GM12878 (cell line): ENCODE measurements around the gene THAP5. TPM values are rescaled to one million over a fixed set of nuclear protein-coding genes. Genes with fewer than 3 reads are reported as not detected.

Experiments used
- ATAC-seq: fragments of 200-7000 bp; cut with Tn5 transposase; 3 replicates; pipeline ENCODE4 v1.9.1; 2020; ENCODE audit warnings: mild to moderate bottlenecking, moderate library complexity
- BruUV-seq: library from RNA; stranded (reverse); fragments of 400-500 nt; replicated peaks from 2 replicates; lab custom pipeline; 2021; lab: Mats Ljungman, UMichigan
- CTCF ChIA-PET: fragments of 300-600 bp; sonication (Branson Sonifier 250); formaldehyde crosslinking; extraction: SDS; loops from one replicate; lab custom pipeline; 2021; ENCODE audit warnings: inconsistent platforms; lab: Yijun Ruan, JAX
- POLR2A ChIA-PET: fragments of 350-600 bp; formaldehyde crosslinking; extraction: SDS; loops from one replicate; lab custom pipeline; 2021; ENCODE audit warnings: inconsistent platforms; lab: Charles Lee
- RAD21 ChIA-PET: fragments of 300-600 bp; sonication (Branson Sonifier 250); formaldehyde crosslinking; loops from one replicate; lab custom pipeline; 2023; ENCODE audit warnings: antibody characterized with exemption; ENCODE audit not compliant: unreplicated experiment; lab: Charles Lee
- SMC1A ChIA-PET: fragments of 300-600 bp; sonication (Branson Sonifier 250); formaldehyde crosslinking; loops from one replicate; lab custom pipeline; 2023; ENCODE audit not compliant: unreplicated experiment, uncharacterized antibody; lab: Charles Lee
- DNase-seq: peaks from one replicate; pipeline ENCODE4 v3.0.0-alpha.2; 2011; ENCODE audit warnings: low read depth, low spot score
- FAIRE-seq: peaks from 3 replicates; lab custom pipeline; 2011; peaks lifted over from hg19 to GRCh38; lab: Jason Lieb, UNC
- H2AFZ ChIP-seq: 2 replicates; pipeline ENCODE4 v1.6.0; 2011; ENCODE audit warnings: low read depth, low read length, control low read depth; ENCODE audit not compliant: control insufficient read depth
- H3K27ac ChIP-seq: 2 replicates; pipeline ENCODE4 v1.5.1; 2011; ENCODE audit warnings: control low read depth; ENCODE audit not compliant: control insufficient read depth, insufficient read depth
- H3K27me3 ChIP-seq, 2 experiments: replicated peaks in 1 of 2; 2 replicates each; pipeline versions ENCODE4 v1.6.0 to v1.6.1; 2011; ENCODE audit warnings: low read length in 1 of 2; ENCODE audit not compliant: control insufficient read depth in 2 of 2, insufficient read depth in 2 of 2
- H3K36me3 ChIP-seq, 2 experiments: 2 replicates each; pipeline ENCODE4 v1.5.1; 2011; ENCODE audit warnings: low read length in 1 of 2; ENCODE audit not compliant: control insufficient read depth in 2 of 2, insufficient read depth in 2 of 2
- H3K4me1 ChIP-seq: 2 replicates; pipeline ENCODE4 v1.6.1; 2011; ENCODE audit warnings: mild to moderate bottlenecking, low read length, moderate library complexity, mixed read lengths; ENCODE audit not compliant: control insufficient read depth, insufficient read depth
- H3K4me2 ChIP-seq: 2 replicates; pipeline ENCODE4 v1.6.0; 2011; ENCODE audit warnings: control low read depth; ENCODE audit not compliant: control insufficient read depth, insufficient read depth
- H3K4me3 ChIP-seq: fragments of 200-600 bp; sonication (generic); 2 replicates; pipeline ENCODE4 v1.5.1; 2016
- H3K79me2 ChIP-seq: 2 replicates; pipeline ENCODE4 v1.6.0; 2011; ENCODE audit warnings: low read length; ENCODE audit not compliant: control insufficient read depth, insufficient read depth
- H3K9ac ChIP-seq: 2 replicates; pipeline ENCODE4 v1.8.0; 2011; ENCODE audit warnings: low read length, control low read depth, mixed read lengths; ENCODE audit not compliant: control insufficient read depth, insufficient read depth
- H3K9me3 ChIP-seq: replicated peaks from 3 replicates; pipeline ENCODE4 v1.5.1; 2011; ENCODE audit warnings: mild to moderate bottlenecking, low read length; ENCODE audit not compliant: control insufficient read depth, insufficient read depth
- H4K20me1 ChIP-seq: 2 replicates; pipeline ENCODE4 v1.6.0; 2011; ENCODE audit not compliant: control insufficient read depth, insufficient read depth
- ATF7 ChIP-seq: fragments of 450-650 bp; IDR thresholded peaks from 2 replicates; pipeline ENCODE4 v1.6.1; 2016; ENCODE audit warnings: low read depth, mild to moderate bottlenecking
- BRCA1 ChIP-seq: IDR thresholded peaks from 2 replicates; pipeline ENCODE4 v1.6.1; 2011; ENCODE audit warnings: low read depth, low read length, improper control_type of control experiment
- CREM ChIP-seq: IDR thresholded peaks from 2 replicates; pipeline ENCODE4 v1.6.1; 2014; ENCODE audit warnings: antibody characterized with exemption, low read depth
- HCFC1 ChIP-seq: fragments of 150-350 bp; IDR thresholded peaks from 2 replicates; pipeline ENCODE4 v1.6.1; 2014; ENCODE audit warnings: low read length
- HDAC2 ChIP-seq: fragments of 200-600 bp; sonication (generic); IDR thresholded peaks from 2 replicates; pipeline ENCODE4 v1.6.1; 2017
- IRF4 ChIP-seq: IDR thresholded peaks from 2 replicates; pipeline ENCODE4 v1.6.1; 2011; ENCODE audit warnings: low read depth, low read length
- RFX5 ChIP-seq: IDR thresholded peaks from 2 replicates; pipeline ENCODE4 v1.6.1; 2011; ENCODE audit warnings: low read depth, low read length, improper control_type of control experiment
- SIX5 ChIP-seq: IDR thresholded peaks from 2 replicates; pipeline ENCODE4 v1.6.1; 2011; ENCODE audit warnings: mild to moderate bottlenecking, low read depth, low read length, moderate library complexity; ENCODE audit not compliant: severe bottlenecking
- SP1 ChIP-seq: IDR thresholded peaks from one replicate; pipeline ENCODE4 v1.6.1; 2011; ENCODE audit warnings: low read depth, low read length
- SREBF1 ChIP-seq: IDR thresholded peaks from 2 replicates; pipeline ENCODE4 v1.6.1; 2012; ENCODE audit warnings: mild to moderate bottlenecking, low read length
- ZBED1 ChIP-seq: IDR thresholded peaks from 2 replicates; pipeline ENCODE4 v1.6.1; 2016; ENCODE audit warnings: borderline replicate concordance
- ZNF217 ChIP-seq: fragments of 450-650 bp; IDR thresholded peaks from 2 replicates; pipeline ENCODE4 v1.6.1; 2017; ENCODE audit warnings: antibody characterized with exemption, mild to moderate bottlenecking
- WGBS: methylation state at CpG from one replicate; pipeline ENCODE4 v1.1.6; 2016; ENCODE audit warnings: low lambda C conversion rate; ENCODE audit not compliant: insufficient replicate concordance, insufficient coverage; ENCODE audit errors: missing lambda C conversion rate; 5-methylcytosine and 5-hydroxymethylcytosine counted together
- in situ Hi-C: fragments of 300-500 bp; cut with MboI; formaldehyde crosslinking; loops from 9 replicates; pipeline ENCODE4 v1.14.3; 2018; ENCODE audit warnings: mixed read lengths
- intact Hi-C: fragments of 100-400 bp; cut with micrococcal nuclease; formaldehyde crosslinking; loops from one replicate; pipeline ENCODE4 v1.14.2; 2022; ENCODE audit not compliant: unreplicated experiment
- polyA plus RNA-seq, 11 experiments: library from polyadenylated mRNA; depleted of rRNA in 4 of 11; unstranded in 6 of 11; stranded (reverse) in 5 of 11; fragments of >200 nt; fragmentation: Nextera tagmentation in 4 of 11; fragmentation: Illumina TruSeq in 1 of 11; extraction: Ambion mirVana in 4 of 11; extraction: Trizol in 1 of 11; gene quantifications; 1 replicate in 1 of 11; 2 replicates in 10 of 11; pipeline versions ENCODE4 v1.2.1 to v1.2.3, GENCODE V29; 2011 to 2016; ENCODE audit warnings: inconsistent platforms in 2 of 11, missing spikeins in 2 of 11, low read depth in 1 of 11
- total RNA-seq, 4 experiments: library from RNA; depleted of rRNA in 3 of 4; stranded (reverse); fragments of >200 nt in 3 of 4; fragmentation: Illumina TruSeq in 1 of 4; extraction: Trizol in 1 of 4; gene quantifications; 2 replicates each; pipeline versions ENCODE4 v1.2.1 to v1.2.3, GENCODE V29; 2013 to 2021
- TF ChIP-seq, protein P1 (sequence below): IDR thresholded peaks from 2 replicates; pipeline ENCODE4 v1.6.1; 2012; ENCODE audit warnings: low read depth, low read length, improper control_type of control experiment
- TF ChIP-seq, protein P2 (sequence below): fragments of 450-650 bp; IDR thresholded peaks from 2 replicates; pipeline ENCODE4 v1.6.1; 2017; ENCODE audit warnings: mild to moderate bottlenecking, moderate library complexity
- TF ChIP-seq, protein P3 (sequence below): fragments of 450-650 bp; IDR thresholded peaks from 2 replicates; pipeline ENCODE4 v1.6.1; 2017; ENCODE audit warnings: mild to moderate bottlenecking
- TF ChIP-seq, protein P4 (sequence below): fragments of 450-650 bp; IDR thresholded peaks from 2 replicates; pipeline ENCODE4 v1.6.1; 2016; ENCODE audit warnings: mild to moderate bottlenecking

THAP5 gene
- total and polyA plus RNA-seq, 10 of the 15 experiments (the other 5 are each of a cell fraction or from before 2014, with no cell fraction given) = 13.0 to 47.7 (median 24.2) TPM

DNA sequence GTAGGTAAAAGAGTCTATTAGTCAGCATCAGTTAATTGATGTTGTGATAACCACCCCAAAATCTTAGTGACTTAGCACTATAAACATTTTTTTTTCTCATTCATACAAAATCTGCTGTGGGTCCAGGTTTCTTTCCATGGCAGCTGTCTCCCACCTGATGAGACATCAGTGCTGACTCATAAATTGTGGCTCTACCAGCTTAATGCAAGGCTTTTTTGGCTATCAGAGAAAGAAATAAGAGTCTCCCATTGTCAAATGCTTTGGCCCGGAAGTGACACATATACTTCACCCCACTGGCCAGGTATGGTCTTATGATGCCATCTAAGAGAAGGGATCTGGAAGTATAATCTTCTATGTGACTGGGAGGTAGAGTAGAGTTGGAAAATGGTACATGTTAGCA is 14.7 kb upstream of the THAP5 start:
- H3K4me3 ChIP-seq = no peak overlapping the region
- no peaks in the 10 kb centered on the region for H3K27me3 ChIP-seq
- no peak for ATAC-seq
- H3K4me1 ChIP-seq = no peaks in the 10 kb centered on the region
- DNase-seq = no peak
- no peak overlapping the region for H3K4me2 ChIP-seq
- no peaks in the 10 kb centered on the region for H4K20me1 ChIP-seq
- intact Hi-C loops (no loop called here), in situ Hi-C loops (no loop called here)
- no peaks in the 10 kb centered on the region for H3K79me2 ChIP-seq
- no peak overlapping the region for H3K27ac ChIP-seq
- RAD21 ChIA-PET = no interaction called here
- no peak overlapping the region for H2AFZ ChIP-seq
- no peak for FAIRE-seq
- SMC1A ChIA-PET = interaction anchor here (1.5 kb wide), 1 partner anchor 36 kb away, joined by 3 read pairs; no protein-coding TSS in a partner anchor
- no peak overlapping the region for H3K9ac ChIP-seq
- H3K36me3 ChIP-seq = no peaks in the 10 kb centered on the region
- TF ChIP-seq RFX5 (no peak), ATF7 (no peak), SP1 (no peak), SREBF1 (no peak), HCFC1 (no peak), SIX5 (no peak), ZBED1 (no peak), CREM (no peak), BRCA1 (no peak), ZNF217 (no peak), IRF4 (no peak), HDAC2 (no peak)
- TF ChIP-seq, protein P1, sequence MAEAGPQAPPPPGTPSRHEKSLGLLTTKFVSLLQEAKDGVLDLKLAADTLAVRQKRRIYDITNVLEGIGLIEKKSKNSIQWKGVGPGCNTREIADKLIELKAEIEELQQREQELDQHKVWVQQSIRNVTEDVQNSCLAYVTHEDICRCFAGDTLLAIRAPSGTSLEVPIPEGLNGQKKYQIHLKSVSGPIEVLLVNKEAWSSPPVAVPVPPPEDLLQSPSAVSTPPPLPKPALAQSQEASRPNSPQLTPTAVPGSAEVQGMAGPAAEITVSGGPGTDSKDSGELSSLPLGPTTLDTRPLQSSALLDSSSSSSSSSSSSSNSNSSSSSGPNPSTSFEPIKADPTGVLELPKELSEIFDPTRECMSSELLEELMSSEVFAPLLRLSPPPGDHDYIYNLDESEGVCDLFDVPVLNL = no peak
- TF ChIP-seq, protein P2, sequence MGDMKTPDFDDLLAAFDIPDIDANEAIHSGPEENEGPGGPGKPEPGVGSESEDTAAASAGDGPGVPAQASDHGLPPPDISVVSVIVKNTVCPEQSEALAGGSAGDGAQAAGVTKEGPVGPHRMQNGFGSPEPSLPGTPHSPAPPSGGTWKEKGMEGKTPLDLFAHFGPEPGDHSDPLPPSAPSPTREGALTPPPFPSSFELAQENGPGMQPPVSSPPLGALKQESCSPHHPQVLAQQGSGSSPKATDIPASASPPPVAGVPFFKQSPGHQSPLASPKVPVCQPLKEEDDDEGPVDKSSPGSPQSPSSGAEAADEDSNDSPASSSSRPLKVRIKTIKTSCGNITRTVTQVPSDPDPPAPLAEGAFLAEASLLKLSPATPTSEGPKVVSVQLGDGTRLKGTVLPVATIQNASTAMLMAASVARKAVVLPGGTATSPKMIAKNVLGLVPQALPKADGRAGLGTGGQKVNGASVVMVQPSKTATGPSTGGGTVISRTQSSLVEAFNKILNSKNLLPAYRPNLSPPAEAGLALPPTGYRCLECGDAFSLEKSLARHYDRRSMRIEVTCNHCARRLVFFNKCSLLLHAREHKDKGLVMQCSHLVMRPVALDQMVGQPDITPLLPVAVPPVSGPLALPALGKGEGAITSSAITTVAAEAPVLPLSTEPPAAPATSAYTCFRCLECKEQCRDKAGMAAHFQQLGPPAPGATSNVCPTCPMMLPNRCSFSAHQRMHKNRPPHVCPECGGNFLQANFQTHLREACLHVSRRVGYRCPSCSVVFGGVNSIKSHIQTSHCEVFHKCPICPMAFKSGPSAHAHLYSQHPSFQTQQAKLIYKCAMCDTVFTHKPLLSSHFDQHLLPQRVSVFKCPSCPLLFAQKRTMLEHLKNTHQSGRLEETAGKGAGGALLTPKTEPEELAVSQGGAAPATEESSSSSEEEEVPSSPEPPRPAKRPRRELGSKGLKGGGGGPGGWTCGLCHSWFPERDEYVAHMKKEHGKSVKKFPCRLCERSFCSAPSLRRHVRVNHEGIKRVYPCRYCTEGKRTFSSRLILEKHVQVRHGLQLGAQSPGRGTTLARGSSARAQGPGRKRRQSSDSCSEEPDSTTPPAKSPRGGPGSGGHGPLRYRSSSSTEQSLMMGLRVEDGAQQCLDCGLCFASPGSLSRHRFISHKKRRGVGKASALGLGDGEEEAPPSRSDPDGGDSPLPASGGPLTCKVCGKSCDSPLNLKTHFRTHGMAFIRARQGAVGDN = no peak
- TF ChIP-seq, protein P3, sequence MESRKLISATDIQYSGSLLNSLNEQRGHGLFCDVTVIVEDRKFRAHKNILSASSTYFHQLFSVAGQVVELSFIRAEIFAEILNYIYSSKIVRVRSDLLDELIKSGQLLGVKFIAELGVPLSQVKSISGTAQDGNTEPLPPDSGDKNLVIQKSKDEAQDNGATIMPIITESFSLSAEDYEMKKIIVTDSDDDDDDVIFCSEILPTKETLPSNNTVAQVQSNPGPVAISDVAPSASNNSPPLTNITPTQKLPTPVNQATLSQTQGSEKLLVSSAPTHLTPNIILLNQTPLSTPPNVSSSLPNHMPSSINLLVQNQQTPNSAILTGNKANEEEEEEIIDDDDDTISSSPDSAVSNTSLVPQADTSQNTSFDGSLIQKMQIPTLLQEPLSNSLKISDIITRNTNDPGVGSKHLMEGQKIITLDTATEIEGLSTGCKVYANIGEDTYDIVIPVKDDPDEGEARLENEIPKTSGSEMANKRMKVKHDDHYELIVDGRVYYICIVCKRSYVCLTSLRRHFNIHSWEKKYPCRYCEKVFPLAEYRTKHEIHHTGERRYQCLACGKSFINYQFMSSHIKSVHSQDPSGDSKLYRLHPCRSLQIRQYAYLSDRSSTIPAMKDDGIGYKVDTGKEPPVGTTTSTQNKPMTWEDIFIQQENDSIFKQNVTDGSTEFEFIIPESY = no peak
- TF ChIP-seq, protein P4, sequence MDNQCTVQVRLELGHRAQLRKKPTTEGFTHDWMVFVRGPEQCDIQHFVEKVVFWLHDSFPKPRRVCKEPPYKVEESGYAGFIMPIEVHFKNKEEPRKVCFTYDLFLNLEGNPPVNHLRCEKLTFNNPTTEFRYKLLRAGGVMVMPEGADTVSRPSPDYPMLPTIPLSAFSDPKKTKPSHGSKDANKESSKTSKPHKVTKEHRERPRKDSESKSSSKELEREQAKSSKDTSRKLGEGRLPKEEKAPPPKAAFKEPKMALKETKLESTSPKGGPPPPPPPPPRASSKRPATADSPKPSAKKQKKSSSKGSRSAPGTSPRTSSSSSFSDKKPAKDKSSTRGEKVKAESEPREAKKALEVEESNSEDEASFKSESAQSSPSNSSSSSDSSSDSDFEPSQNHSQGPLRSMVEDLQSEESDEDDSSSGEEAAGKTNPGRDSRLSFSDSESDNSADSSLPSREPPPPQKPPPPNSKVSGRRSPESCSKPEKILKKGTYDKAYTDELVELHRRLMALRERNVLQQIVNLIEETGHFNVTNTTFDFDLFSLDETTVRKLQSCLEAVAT = no peak
- CTCF ChIA-PET = no interaction called here
- no TSS peak for BruUV-seq
- POLR2A ChIA-PET = no interaction called here
- 29% methylated on average over 1 of the region's 1 CpG for WGBS
- H3K9me3 ChIP-seq = peaks cover 2% of the 10 kb centered on the region; the same call in 2 of the 3 replicates
